ENCODE results near the gene TGM2. TPM values are rescaled to one million over a fixed set of nuclear protein-coding genes. Genes with fewer than 3 reads are reported as not detected.

TGM2 gene
- total and polyA plus RNA-seq, 9 of the 15 experiments (the other 6 are each of a cell fraction or from before 2014, with no cell fraction given), result 5.5 to 78.5 (median 37.6) TPM

DNA sequence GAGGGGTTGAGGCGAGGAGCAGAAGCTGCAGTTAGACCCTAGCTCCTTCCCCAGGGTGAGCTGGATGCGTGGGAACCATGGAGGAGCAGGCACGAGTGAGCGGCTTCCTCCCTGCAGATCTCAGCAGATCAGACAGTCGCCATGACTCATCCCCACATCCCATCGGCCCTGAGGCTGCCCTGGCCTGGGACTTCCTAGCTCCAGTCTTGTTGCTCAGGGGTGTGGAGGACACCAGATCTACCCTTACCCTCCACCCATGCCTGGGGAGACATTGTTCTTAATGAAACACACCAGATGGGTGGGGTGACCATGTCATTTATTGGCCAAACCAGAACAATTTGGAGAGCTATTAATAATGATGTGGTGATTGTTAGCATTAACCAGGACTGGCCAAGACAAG, 36.3 kb upstream of the TGM2 start (continued):
- TF ChIP-seq, protein P1, sequence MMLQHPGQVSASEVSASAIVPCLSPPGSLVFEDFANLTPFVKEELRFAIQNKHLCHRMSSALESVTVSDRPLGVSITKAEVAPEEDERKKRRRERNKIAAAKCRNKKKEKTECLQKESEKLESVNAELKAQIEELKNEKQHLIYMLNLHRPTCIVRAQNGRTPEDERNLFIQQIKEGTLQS (IDR thresholded peaks at IDR 0.05), result peak; percentile 70
- TF ChIP-seq, protein P1 (CRISPR knock-in tag; conservative IDR thresholded peaks at IDR 0.05), result no peak
- TF ChIP-seq SRF (CRISPR knock-in tag; IDR thresholded peaks at IDR 0.05) (peak in 1 of 2 experiments; percentile 39; a peak in 1 of 4 replicates), CTBP1 (IDR thresholded peaks at IDR 0.05; ENCODE audit: borderline replicate concordance) (0 out of 2 replicates have a peak, but pooled peaks have one; percentile 14), ELF4 (CRISPR knock-in tag; IDR thresholded peaks at IDR 0.05) (no peak), XRCC3 (IDR thresholded peaks at IDR 0.05) (no peak)

DNA sequence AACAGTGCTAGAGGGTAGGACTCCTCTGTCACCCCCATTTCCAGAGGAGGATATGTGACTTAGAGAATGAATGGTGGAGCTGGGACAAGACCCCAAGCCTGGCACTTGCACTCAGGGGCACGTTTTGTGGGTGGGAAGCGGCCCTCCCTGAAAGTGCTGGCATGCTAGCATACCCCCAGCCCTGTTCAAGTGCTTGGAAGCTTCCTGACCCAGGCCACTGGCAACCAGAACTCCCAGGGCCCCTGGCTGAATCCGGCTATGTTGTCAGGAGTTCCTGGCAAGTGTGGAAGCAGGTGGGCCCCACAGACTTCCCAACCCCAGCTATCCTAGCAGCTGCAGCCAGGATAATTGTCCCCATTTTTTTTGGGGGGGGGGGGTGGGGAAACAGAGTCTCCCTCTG, 35.6 kb upstream of the TGM2 start:
- no TSS peak for BruUV-seq (replicated peaks)

More for the DNA sequence above, 35.6 kb upstream of the TGM2 start:
- Histone ChIP-seq H3K36me3 (ENCODE audit: control insufficient read depth, insufficient read depth, low read length) (no peaks in the 10 kb centered on the region), H3K4me2 (ENCODE audit: insufficient read depth, low read length) (no peak overlapping the region), H3K4me1 (replicated peaks in 1 of 2; ENCODE audit: control insufficient read depth in 2 of 2, insufficient read depth in 2 of 2, low read length in 2 of 2) (peaks cover 13 to 14% of the 10 kb centered on the region in 2 experiments), H3K27me3 (ENCODE audit: control insufficient read depth in 2 of 2, insufficient read depth in 2 of 2, low read length in 2 of 2) (peaks cover 3 to 19% of the 10 kb centered on the region in 2 experiments; a peak in 3 of 5 replicates), H3K4me3 (no peak overlapping the region), H4K20me1 (replicated peaks; ENCODE audit: control insufficient read depth, insufficient read depth, low read length) (peaks cover 3% of the 10 kb centered on the region; the same call in 1 of the 2 replicates), H3K9me3 (replicated peaks; ENCODE audit: control insufficient read depth, insufficient read depth, low read depth, low read length) (no peaks in the 10 kb centered on the region), H3K27ac (ENCODE audit: extremely low read depth, low read depth, low read length) (no peak overlapping the region), H3K79me2 (ENCODE audit: control insufficient read depth, insufficient read depth, low read length) (no peaks in the 10 kb centered on the region), H3K9me1 (ENCODE audit: control insufficient read depth, insufficient read depth, low read length) (no peaks in the 10 kb centered on the region), H2AFZ (ENCODE audit: low read depth, low read length) (no peak overlapping the region), H3K9ac (ENCODE audit: insufficient read depth in 1 of 2, low read depth in 2 of 2, low read length in 2 of 2) (no peak overlapping the region)
- intact Hi-C loops (cut with micrococcal nuclease), result no loop called here
- DNase-seq (ENCODE audit: extremely low read depth in 1 of 4, low spot score in 3 of 4) (no peak), FAIRE-seq (no peak), ATAC-seq (no peak)
- POLR2A ChIA-PET, result interaction anchor here (0.7 to 1.2 kb wide), 2 partner anchors 15 to 69 kb away, joined by 3 read pairs; no protein-coding TSS in a partner anchor
- CTCF ChIA-PET (ENCODE audit: low intra/inter-chr PET ratio), result no interaction called here
- 13% methylated on average over 3 of the region's 3 CpGs for WGBS (ENCODE audit: insufficient coverage, low coverage, missing lambda C conversion rate)
- in situ Hi-C loops (cut with MboI), result no loop called here
- TF ChIP-seq NONO (IDR thresholded peaks at IDR 0.05; ENCODE audit: low read depth in 2 of 2, low read length in 1 of 2) (no peak), PTRF (tag; IDR thresholded peaks at IDR 0.05) (no peak), EGR1 (conservative IDR thresholded peaks at IDR 0.05) (no peak), EP400 (IDR thresholded peaks at IDR 0.05) (no peak)
- TF ChIP-seq, protein P2, sequence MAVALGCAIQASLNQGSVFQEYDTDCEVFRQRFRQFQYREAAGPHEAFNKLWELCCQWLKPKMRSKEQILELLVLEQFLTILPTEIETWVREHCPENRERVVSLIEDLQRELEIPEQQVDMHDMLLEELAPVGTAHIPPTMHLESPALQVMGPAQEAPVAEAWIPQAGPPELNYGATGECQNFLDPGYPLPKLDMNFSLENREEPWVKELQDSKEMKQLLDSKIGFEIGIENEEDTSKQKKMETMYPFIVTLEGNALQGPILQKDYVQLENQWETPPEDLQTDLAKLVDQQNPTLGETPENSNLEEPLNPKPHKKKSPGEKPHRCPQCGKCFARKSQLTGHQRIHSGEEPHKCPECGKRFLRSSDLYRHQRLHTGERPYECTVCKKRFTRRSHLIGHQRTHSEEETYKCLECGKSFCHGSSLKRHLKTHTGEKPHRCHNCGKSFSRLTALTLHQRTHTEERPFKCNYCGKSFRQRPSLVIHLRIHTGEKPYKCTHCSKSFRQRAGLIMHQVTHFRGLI (CRISPR knock-in tag; IDR thresholded peaks at IDR 0.05), result no peak
